Left ventricle myocardium inferior (tissue), 1 donor: ENCODE data around the gene SELENOK. TPM values are rescaled to one million over a fixed set of nuclear protein-coding genes. Genes with fewer than 3 reads are reported as not detected.
A peak's percentile ranks its signal among the peaks of the same experiment; 100 is the strongest.

Experiments
- DNase-seq: peaks from one replicate; pipeline ENCODE4 v3.0.0-alpha.2; 2020
- H3K27ac ChIP-seq: fragments of 200-600 bp; replicated peaks from 2 replicates; pipeline ENCODE4 v1.8.0; 2021
- H3K27me3 ChIP-seq: fragments of 200-600 bp; 2 replicates; pipeline ENCODE4 v1.8.0; 2021; ENCODE audit warnings: low read depth
- H3K36me3 ChIP-seq: fragments of 200-600 bp; 2 replicates; pipeline ENCODE4 v1.8.0; 2021
- H3K4me1 ChIP-seq: fragments of 200-600 bp; 2 replicates; pipeline ENCODE4 v1.8.0; 2021
- H3K4me3 ChIP-seq: fragments of 200-600 bp; 2 replicates; pipeline ENCODE4 v1.8.0; 2021; ENCODE audit warnings: mild to moderate bottlenecking, moderate library complexity
- H3K9me3 ChIP-seq: fragments of 200-600 bp; replicated peaks from 2 replicates; pipeline ENCODE4 v1.8.0; 2021
- intact Hi-C: fragments of 100-400 bp; cut with micrococcal nuclease; formaldehyde crosslinking; loops from one replicate; pipeline ENCODE4 v1.11.0; 2022
- total RNA-seq: library from RNA; stranded (reverse); fragmentation: NEBNext Ultra II Directional; extraction: Animal tissue kit (Norgen Biotek cat#: 25700); gene quantifications from one replicate; pipeline ENCODE4 v1.2.1, GENCODE V29; 2021
- TF ChIP-seq, protein P1 (sequence below): fragments of 200-600 bp; IDR thresholded peaks from 2 replicates; pipeline ENCODE4 v1.8.0; 2021; ENCODE audit warnings: antibody characterized with exemption, mild to moderate bottlenecking, borderline replicate concordance
- donor health status: DM: no; HTN: yes; CAD: no; lungs with severe emphysema.

Gene SELENOK
- total RNA-seq, 1 donor from 2014 or later = 126 TPM

DNA sequence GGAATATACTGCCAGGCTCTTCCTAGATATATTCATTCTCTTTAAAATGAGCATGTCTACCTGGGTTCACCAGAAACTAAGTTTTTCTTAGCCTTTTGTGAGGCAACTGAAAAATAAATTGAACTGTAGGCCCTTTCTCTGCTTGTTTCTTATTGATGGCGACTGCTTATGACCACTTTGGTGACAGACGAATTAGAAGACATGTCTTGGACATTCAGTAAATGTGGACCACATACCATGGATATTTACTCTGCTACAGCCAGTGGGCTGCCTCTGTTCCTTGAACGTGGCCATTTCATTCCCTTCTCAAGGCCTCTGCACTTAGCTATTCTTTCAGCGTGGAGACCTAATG lies 603 bp upstream of the SELENOK start:
- peaks cover 46% of the 10 kb centered on the region for H3K4me1 ChIP-seq
- TF ChIP-seq, protein P1, sequence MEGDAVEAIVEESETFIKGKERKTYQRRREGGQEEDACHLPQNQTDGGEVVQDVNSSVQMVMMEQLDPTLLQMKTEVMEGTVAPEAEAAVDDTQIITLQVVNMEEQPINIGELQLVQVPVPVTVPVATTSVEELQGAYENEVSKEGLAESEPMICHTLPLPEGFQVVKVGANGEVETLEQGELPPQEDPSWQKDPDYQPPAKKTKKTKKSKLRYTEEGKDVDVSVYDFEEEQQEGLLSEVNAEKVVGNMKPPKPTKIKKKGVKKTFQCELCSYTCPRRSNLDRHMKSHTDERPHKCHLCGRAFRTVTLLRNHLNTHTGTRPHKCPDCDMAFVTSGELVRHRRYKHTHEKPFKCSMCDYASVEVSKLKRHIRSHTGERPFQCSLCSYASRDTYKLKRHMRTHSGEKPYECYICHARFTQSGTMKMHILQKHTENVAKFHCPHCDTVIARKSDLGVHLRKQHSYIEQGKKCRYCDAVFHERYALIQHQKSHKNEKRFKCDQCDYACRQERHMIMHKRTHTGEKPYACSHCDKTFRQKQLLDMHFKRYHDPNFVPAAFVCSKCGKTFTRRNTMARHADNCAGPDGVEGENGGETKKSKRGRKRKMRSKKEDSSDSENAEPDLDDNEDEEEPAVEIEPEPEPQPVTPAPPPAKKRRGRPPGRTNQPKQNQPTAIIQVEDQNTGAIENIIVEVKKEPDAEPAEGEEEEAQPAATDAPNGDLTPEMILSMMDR = no peak
- H3K4me3 ChIP-seq = peak overlapping the region; percentile 81
- H3K36me3 ChIP-seq = peaks cover 11% of the 10 kb centered on the region
- DNase-seq = no peak
- intact Hi-C loops = no loop called here
- peaks cover 5% of the 10 kb centered on the region for H3K27me3 ChIP-seq
- H3K27ac ChIP-seq = peak overlapping the region; percentile 91
- no peaks in the 10 kb centered on the region for H3K9me3 ChIP-seq

DNA sequence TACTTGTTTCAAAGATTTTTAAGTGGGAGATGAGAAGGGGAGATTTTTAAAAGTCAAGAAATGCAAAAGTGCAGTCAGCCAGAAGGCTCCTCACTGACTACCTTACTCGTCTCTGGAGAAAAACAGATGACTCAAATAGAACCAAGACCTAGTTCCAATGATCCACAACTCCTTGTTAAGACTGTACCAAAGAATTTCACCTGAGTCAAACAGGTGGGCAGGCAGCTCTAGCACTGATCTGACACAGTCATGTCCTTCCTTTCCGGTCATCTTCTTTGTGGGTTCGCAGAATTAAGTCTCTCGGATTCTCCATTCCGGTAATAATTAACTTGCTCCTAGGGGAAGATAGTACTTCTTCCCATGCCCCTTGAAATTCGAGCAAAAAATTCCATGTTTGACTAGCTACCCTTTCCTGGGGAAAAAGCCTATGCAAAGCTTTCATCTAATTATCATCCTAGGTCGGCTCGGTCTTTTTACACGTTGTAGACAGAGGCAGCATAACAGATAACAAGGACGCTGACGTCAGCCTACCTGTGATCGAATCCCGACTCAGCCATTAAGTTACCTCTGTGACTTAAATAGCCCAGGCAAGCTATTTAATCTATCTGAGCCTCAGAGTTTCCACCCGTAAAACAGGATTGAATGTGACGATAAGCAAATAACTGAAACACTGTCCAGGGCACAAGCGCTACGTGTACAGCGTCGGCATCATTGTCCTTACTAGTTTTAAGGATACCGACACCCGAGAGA lies 758 bp downstream of the SELENOK start:
- intact Hi-C loops = no loop called here
- no peak for DNase-seq
- Histone ChIP-seq H3K4me3 (peak overlapping the region; percentile 81), H3K36me3 (peaks cover 25% of the 10 kb centered on the region), H3K27me3 (no peaks in the 10 kb centered on the region), H3K27ac (peak overlapping the region; percentile 91), H3K9me3 (no peaks in the 10 kb centered on the region), H3K4me1 (peaks cover 46% of the 10 kb centered on the region)
- TF ChIP-seq, protein P1 = no peak

DNA sequence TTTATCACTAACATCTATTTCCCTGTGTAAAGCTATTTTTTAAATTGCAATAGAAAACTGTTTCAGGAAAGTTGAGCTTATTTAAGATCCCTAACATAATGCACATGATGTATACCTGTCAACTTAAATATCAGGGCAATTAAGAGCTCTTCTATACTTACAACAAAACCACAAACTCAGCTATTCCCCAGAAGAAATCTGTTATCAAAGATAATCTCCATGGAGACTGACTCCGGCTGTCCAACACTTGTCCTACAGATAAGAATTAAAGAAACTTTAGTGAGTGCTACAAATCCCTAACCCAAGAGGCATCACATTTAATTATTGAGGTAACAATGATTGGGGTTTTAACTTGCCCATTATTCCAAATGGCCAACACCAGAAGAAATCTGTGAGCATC lies 3.4 kb downstream of the SELENOK start:
- no peaks in the 10 kb centered on the region for H3K27me3 ChIP-seq
- DNase-seq = no peak
- no peak overlapping the region for H3K27ac ChIP-seq
- TF ChIP-seq, protein P1 = no peak
- no peaks in the 10 kb centered on the region for H3K9me3 ChIP-seq
- intact Hi-C loops = no loop called here
- H3K4me1 ChIP-seq = peaks cover 46% of the 10 kb centered on the region
- peaks cover 51% of the 10 kb centered on the region for H3K36me3 ChIP-seq
- no peak overlapping the region for H3K4me3 ChIP-seq

DNA sequence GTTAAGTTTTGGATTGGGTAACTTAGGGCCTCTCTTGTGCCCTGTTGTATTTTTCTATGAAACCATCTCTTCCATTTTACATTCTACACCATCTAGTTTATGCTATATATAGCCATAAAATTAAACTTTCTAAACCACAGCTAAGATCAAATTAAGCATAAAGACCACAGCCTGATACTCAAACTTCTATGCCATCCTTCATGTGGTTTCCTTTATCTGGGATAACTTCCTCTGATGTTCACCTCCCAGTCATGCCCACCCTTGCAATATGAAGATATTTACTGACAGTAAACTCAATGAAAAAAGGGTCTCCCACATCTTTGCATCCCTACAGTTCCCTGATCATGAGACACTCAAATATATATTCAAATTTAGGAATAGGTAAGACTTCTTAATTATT lies 4.2 kb downstream of the SELENOK start:
- H3K27me3 ChIP-seq = no peaks in the 10 kb centered on the region
- no peak for DNase-seq
- H3K9me3 ChIP-seq = no peaks in the 10 kb centered on the region
- intact Hi-C loops = no loop called here
- peaks cover 45% of the 10 kb centered on the region for H3K4me1 ChIP-seq
- no peak overlapping the region for H3K4me3 ChIP-seq
- TF ChIP-seq, protein P1 = no peak
- H3K27ac ChIP-seq = no peak overlapping the region
- H3K36me3 ChIP-seq = peaks cover 51% of the 10 kb centered on the region

DNA sequence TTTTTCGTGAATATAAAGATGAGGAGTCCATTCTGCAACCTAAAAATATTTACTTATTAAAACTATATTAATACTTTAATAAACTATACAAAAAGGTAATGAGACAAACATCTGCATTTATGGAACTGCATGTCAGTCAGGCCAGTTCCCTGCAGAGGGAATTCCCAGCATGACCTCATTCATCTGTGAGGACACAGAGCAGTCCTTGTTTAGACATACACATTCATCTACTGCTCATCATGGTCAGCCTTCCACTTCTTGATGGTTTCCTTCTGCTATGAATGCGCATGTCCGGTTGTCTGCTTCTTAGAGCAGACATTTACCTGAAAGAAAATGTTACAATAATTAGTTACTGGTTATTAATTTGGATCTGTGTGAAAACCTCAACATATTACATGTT lies 6.4 kb downstream of the SELENOK start:
- DNase-seq = no peak
- TF ChIP-seq, protein P1 = no peak
- intact Hi-C loops = no loop called here

More for the DNA sequence above, 6.4 kb downstream of the SELENOK start:
- Histone ChIP-seq H3K9me3 (no peaks in the 10 kb centered on the region), H3K27ac (no peak overlapping the region), H3K36me3 (peaks cover 51% of the 10 kb centered on the region), H3K4me3 (no peak overlapping the region), H3K4me1 (peaks cover 46% of the 10 kb centered on the region), H3K27me3 (no peaks in the 10 kb centered on the region)
